H1 (cell line): ENCODE data around the gene PRSS48. TPM values are rescaled to one million over a fixed set of nuclear protein-coding genes. Genes with fewer than 3 reads are reported as not detected.

ENCODE experiments used
- polyA plus RNA-seq, 7 experiments: library from polyadenylated mRNA; depleted of rRNA in 3 of 7; stranded (reverse) in 5 of 7; unstranded in 2 of 7; fragments of >200 nt in 5 of 7; fragments of 200-250 nt in 2 of 7; gene quantifications; 1 replicate in 5 of 7; 2 replicates in 1 of 7; 4 replicates in 1 of 7; pipeline versions ENCODE4 v1.2.1 to v1.2.3, GENCODE V29; 2011 to 2013; ENCODE audit warnings: missing spikeins in 2 of 7, mixed read lengths in 2 of 7
- total RNA-seq: library from RNA; stranded (reverse); fragmentation: NEBNext Ultra II Directional; extraction: Animal tissue kit (Norgen Biotek cat#: 25700); gene quantifications from 2 replicates; pipeline ENCODE4 v1.2.1, GENCODE V29; 2021
- TF ChIP-seq, protein P1 (sequence below): IDR thresholded peaks from 2 replicates; pipeline ENCODE4 v1.6.1; 2011; ENCODE audit warnings: low read length, improper control_type of control experiment

The PRSS48 gene
- total and polyA plus RNA-seq, 2 of the 8 experiments (the other 6 are each of a cell fraction or from before 2014, with no cell fraction given), result not detected

DNA sequence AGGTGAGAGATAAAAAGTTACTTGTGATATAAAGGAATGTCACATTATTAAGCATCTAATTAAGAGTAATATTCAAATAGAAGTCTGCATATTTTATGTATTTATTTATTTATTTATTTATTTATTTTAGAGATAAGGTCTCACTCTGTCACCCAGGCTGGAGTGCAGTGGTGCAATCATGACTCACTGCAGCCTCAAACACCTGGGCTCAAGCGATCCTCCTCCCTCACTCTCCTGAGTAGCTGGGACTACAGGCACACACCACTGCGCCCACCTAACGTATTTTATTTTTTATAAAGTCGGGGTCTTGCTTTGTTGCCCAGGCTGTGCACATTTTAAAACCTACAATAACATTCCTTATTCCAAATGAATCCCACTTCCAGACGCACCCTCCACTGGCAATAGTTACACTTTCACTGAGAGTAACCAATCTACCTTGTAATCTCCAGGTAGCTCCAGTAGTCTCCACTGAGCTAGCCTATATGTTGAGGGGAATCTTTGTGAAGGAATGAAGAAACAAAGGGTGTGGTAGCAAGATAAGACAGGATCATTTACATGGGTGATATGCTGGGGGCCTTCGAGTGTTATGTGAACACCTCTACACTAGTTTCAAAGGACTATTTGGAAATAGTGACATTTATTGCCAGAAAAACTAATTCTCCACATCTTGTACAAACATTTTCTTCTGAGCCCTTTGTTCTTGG lies 36.5 kb downstream of the PRSS48 start (continued):
- TF ChIP-seq, protein P1, sequence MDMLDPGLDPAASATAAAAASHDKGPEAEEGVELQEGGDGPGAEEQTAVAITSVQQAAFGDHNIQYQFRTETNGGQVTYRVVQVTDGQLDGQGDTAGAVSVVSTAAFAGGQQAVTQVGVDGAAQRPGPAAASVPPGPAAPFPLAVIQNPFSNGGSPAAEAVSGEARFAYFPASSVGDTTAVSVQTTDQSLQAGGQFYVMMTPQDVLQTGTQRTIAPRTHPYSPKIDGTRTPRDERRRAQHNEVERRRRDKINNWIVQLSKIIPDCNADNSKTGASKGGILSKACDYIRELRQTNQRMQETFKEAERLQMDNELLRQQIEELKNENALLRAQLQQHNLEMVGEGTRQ, result no peak
- TF ChIP-seq, all 59 proteins: peak for 0
